Liver (tissue), 3 donors: ENCODE measurements around the gene DIPK1C.

Source experiments
- CTCF ChIP-seq: fragments of 150-350 bp; IDR thresholded peaks from 2 replicates; pipeline ENCODE4 v1.5.1; 2017; ENCODE audit warnings: improper control_type of control experiment, low read depth, low read length; ENCODE audit not compliant: missing input control
- EGR1 ChIP-seq, 2 donors: IDR thresholded peaks; 2 replicates each; pipeline ENCODE4 v1.6.1; 2016 to 2018; ENCODE audit warnings: antibody characterized with exemption in 2 of 2, low read depth in 2 of 2
- GABPA ChIP-seq, 2 donors: IDR thresholded peaks in 1 of 2; conservative IDR thresholded peaks in 1 of 2; 2 replicates each; pipeline ENCODE4 v1.6.1; 2016; ENCODE audit warnings: antibody characterized with exemption in 2 of 2, mild to moderate bottlenecking in 1 of 2, moderate library complexity in 1 of 2
- HNF4A ChIP-seq, 2 donors: conservative IDR thresholded peaks; 2 replicates each; pipeline ENCODE4 v1.6.1; 2016; ENCODE audit warnings: antibody characterized with exemption in 2 of 2, mild to moderate bottlenecking in 2 of 2
- JUND ChIP-seq, 2 donors: IDR thresholded peaks; 2 replicates each; pipeline ENCODE4 v1.6.1; 2016; ENCODE audit warnings: antibody characterized with exemption in 2 of 2
- MAX ChIP-seq: IDR thresholded peaks from 2 replicates; pipeline ENCODE4 v1.6.1; 2016; ENCODE audit warnings: antibody characterized with exemption
- NR2F2 ChIP-seq: IDR thresholded peaks from 2 replicates; pipeline ENCODE4 v1.6.1; 2016; ENCODE audit warnings: antibody characterized with exemption
- RAD21 ChIP-seq, 2 donors: IDR thresholded peaks; 2 replicates each; pipeline ENCODE4 v1.6.1; 2016; ENCODE audit warnings: antibody characterized with exemption in 2 of 2, mild to moderate bottlenecking in 2 of 2
- REST ChIP-seq: IDR thresholded peaks from 2 replicates; pipeline ENCODE4 v1.6.1; 2016; ENCODE audit warnings: antibody characterized with exemption, mild to moderate bottlenecking
- SP1 ChIP-seq: IDR thresholded peaks from 2 replicates; pipeline ENCODE4 v1.6.1; 2018; ENCODE audit warnings: antibody characterized with exemption, mild to moderate bottlenecking
- TAF1 ChIP-seq: conservative IDR thresholded peaks from 2 replicates; pipeline ENCODE4 v1.6.1; 2016; ENCODE audit warnings: antibody characterized with exemption, mild to moderate bottlenecking
- YY1 ChIP-seq: IDR thresholded peaks from 2 replicates; pipeline ENCODE4 v1.6.1; 2016; ENCODE audit warnings: antibody characterized with exemption, mild to moderate bottlenecking
- ZBTB33 ChIP-seq: IDR thresholded peaks from 2 replicates; pipeline ENCODE4 v1.6.1; 2016; ENCODE audit warnings: antibody characterized with exemption
- donor health status: healthy.
- donor health status: healthy.

- no peak for TF ChIP-seq TAF1
- no peak for TF ChIP-seq MAX
- no peak for TF ChIP-seq CTCF
- no peak for TF ChIP-seq EGR1 (IDR thresholded peaks at IDR 0.05; ENCODE audit: low read depth in 2 of 2)
- TF ChIP-seq SP1 = no peak
- TF ChIP-seq REST = no peak
- no peak for TF ChIP-seq JUND (IDR thresholded peaks at IDR 0.05)
- no peak for TF ChIP-seq GABPA (IDR thresholded peaks at IDR 0.05 in 1 of 2, conservative IDR thresholded peaks at IDR 0.05 in 1 of 2)
- no peak for TF ChIP-seq RAD21 (IDR thresholded peaks at IDR 0.05)
- no peak for TF ChIP-seq HNF4A (conservative IDR thresholded peaks at IDR 0.05)
- no peak for TF ChIP-seq NR2F2
- TF ChIP-seq ZBTB33 = no peak
- no peak for TF ChIP-seq YY1
Measured at GRCh38 chr18:74389991-74390390, 67.1 kb downstream of the DIPK1C start.
